C4-2B (cell line): ENCODE results near the gene PSMA3.

Experiments used
- CTCF ChIP-seq: fragments of 450-650 bp; conservative IDR thresholded peaks from 2 replicates; pipeline ENCODE4 v1.5.1; 2017; ENCODE audit warnings: mild to moderate bottlenecking
- ZFX ChIP-seq: fragments of 450-650 bp; IDR thresholded peaks from 2 replicates; pipeline ENCODE4 v1.6.1; 2017

- TF ChIP-seq CTCF (no peak), ZFX (no peak)
These were observed 30.2 kb downstream of the PSMA3 start for GRCh38 chr14:58274881-58275280.
